ENCODE results near the gene FNDC1.
"Not testable (repeated sequence)": the region's sequence is repeated elsewhere in the genome, so short reads cannot be mapped to it uniquely, and the experiment has no call there.

The FNDC1 gene

GRCh38 chr6:159169193-159169555, at the start of gene FNDC1:
FNDC1 (plus strand) TSS chr6:159169400; CDS start chr6:159169597, 197 bp downstream.
- peak; percentile 46 to 60 for DNase-seq (ENCODE audit: low spot score in 2 of 2)

GRCh38 chr6:159119791-159120190, 49.4 kb upstream of the FNDC1 start:
- peaks cover 6% of the 10 kb centered on the region for H3K36me3 Mint-ChIP-seq

More at GRCh38 chr6:159169193-159169555, at the start of gene FNDC1:
- Mint-ChIP-seq H3K9me3 (no peaks in the 10 kb centered on the region), H3K36me3 (no peaks in the 10 kb centered on the region), H3K27me3 (peaks cover 43% of the 10 kb centered on the region), H3K4me1 (peaks cover 13% of the 10 kb centered on the region), H3K4me3 (peak within 1 kb of the TSS; percentile 73), H3K27ac (no peak within 1 kb of the TSS)
- ATAC-seq (ENCODE audit: low read depth) = peak; percentile 78

GRCh38 chr6:159121486-159121885, 47.7 kb upstream of the FNDC1 start:
- DNase-seq (ENCODE audit: low spot score in 2 of 2) (no peak), ATAC-seq (ENCODE audit: low read depth) (no peak)
- Mint-ChIP-seq H3K4me3 (no peak overlapping the region), H3K4me1 (peaks cover 46% of the 10 kb centered on the region), H3K36me3 (peaks cover 6% of the 10 kb centered on the region), H3K27me3 (no peaks in the 10 kb centered on the region), H3K9me3 (peaks cover 1% of the 10 kb centered on the region), H3K27ac (no peak overlapping the region)

More at GRCh38 chr6:159119791-159120190, 49.4 kb upstream of the FNDC1 start:
- H3K4me3 Mint-ChIP-seq = no peak overlapping the region
- DNase-seq (ENCODE audit: low spot score in 2 of 2) (no peak), ATAC-seq (ENCODE audit: low read depth) (no peak)
- H3K27ac Mint-ChIP-seq = peak overlapping the region; percentile 98
- H3K4me1 Mint-ChIP-seq = peaks cover 55% of the 10 kb centered on the region
- peaks cover 1% of the 10 kb centered on the region for H3K9me3 Mint-ChIP-seq
- no peaks in the 10 kb centered on the region for H3K27me3 Mint-ChIP-seq

GRCh38 chr6:159122453-159122852, 46.7 kb upstream of the FNDC1 start:
- ATAC-seq (ENCODE audit: low read depth) = no peak
- Mint-ChIP-seq H3K4me1 (peaks cover 43% of the 10 kb centered on the region), H3K27ac (no peak overlapping the region), H3K4me3 (no peak overlapping the region), H3K27me3 (no peaks in the 10 kb centered on the region), H3K36me3 (peaks cover 6% of the 10 kb centered on the region), H3K9me3 (peaks cover 1% of the 10 kb centered on the region)
- no peak for DNase-seq (ENCODE audit: low spot score in 2 of 2)

- not testable (repeated sequence) for H3K9me3 Mint-ChIP-seq; H3K4me3 Mint-ChIP-seq; DNase-seq (ENCODE audit: low spot score in 2 of 2); H3K27me3 Mint-ChIP-seq; H3K36me3 Mint-ChIP-seq; H3K27ac Mint-ChIP-seq; ATAC-seq (ENCODE audit: low read depth)
- peaks cover 36% of the 10 kb centered on the region for H3K4me1 Mint-ChIP-seq
Observed at GRCh38 chr6:159123831-159124230, 45.4 kb upstream of the FNDC1 start.

GRCh38 chr6:159125014-159125609, 44.1 kb upstream of the FNDC1 start:
- ATAC-seq (ENCODE audit: low read depth) (no peak), DNase-seq (ENCODE audit: low spot score in 2 of 2) (no peak)
- Mint-ChIP-seq H3K27ac (no peak overlapping the region), H3K27me3 (no peaks in the 10 kb centered on the region), H3K4me1 (peaks cover 28% of the 10 kb centered on the region), H3K4me3 (no peak overlapping the region), H3K36me3 (peaks cover 2% of the 10 kb centered on the region), H3K9me3 (no peaks in the 10 kb centered on the region)

GRCh38 chr6:159125951-159126352, 43.2 kb upstream of the FNDC1 start:
- no peak for DNase-seq (ENCODE audit: low spot score in 2 of 2)
- Mint-ChIP-seq H3K36me3 (peaks cover 2% of the 10 kb centered on the region), H3K4me1 (peaks cover 26% of the 10 kb centered on the region), H3K27ac (peak overlapping the region; percentile 74), H3K9me3 (no peaks in the 10 kb centered on the region), H3K27me3 (no peaks in the 10 kb centered on the region), H3K4me3 (no peak overlapping the region)
- no peak for ATAC-seq (ENCODE audit: low read depth)

GRCh38 chr6:159126590-159126989, 42.6 kb upstream of the FNDC1 start:
- H3K27ac Mint-ChIP-seq = peak overlapping the region; percentile 74
- no peak for DNase-seq (ENCODE audit: low spot score in 2 of 2)
- peak overlapping the region; percentile 3 for H3K4me3 Mint-ChIP-seq
- peaks cover 2% of the 10 kb centered on the region for H3K36me3 Mint-ChIP-seq
- H3K4me1 Mint-ChIP-seq = peaks cover 20% of the 10 kb centered on the region
- no peak for ATAC-seq (ENCODE audit: low read depth)
- H3K9me3 Mint-ChIP-seq = no peaks in the 10 kb centered on the region
- no peaks in the 10 kb centered on the region for H3K27me3 Mint-ChIP-seq

- DNase-seq (ENCODE audit: low spot score in 2 of 2) (no peak), ATAC-seq (ENCODE audit: low read depth) (peak; percentile 13)
- H3K4me1 Mint-ChIP-seq = peaks cover 23% of the 10 kb centered on the region
- peak overlapping the region; percentile 74 for H3K27ac Mint-ChIP-seq
- H3K4me3 Mint-ChIP-seq = no peak overlapping the region
- no peaks in the 10 kb centered on the region for H3K9me3 Mint-ChIP-seq
- H3K27me3 Mint-ChIP-seq = no peaks in the 10 kb centered on the region
- H3K36me3 Mint-ChIP-seq = peaks cover 2% of the 10 kb centered on the region
Observed at GRCh38 chr6:159127701-159128100, 41.5 kb upstream of the FNDC1 start.

GRCh38 chr6:159128978-159129377, 40.2 kb upstream of the FNDC1 start:
- ATAC-seq (ENCODE audit: low read depth) (no peak), DNase-seq (ENCODE audit: low spot score in 2 of 2) (no peak)
- H3K4me1 Mint-ChIP-seq = peaks cover 25% of the 10 kb centered on the region
- H3K4me3 Mint-ChIP-seq = no peak overlapping the region
- H3K27ac Mint-ChIP-seq = no peak overlapping the region
- no peaks in the 10 kb centered on the region for H3K36me3 Mint-ChIP-seq
- no peaks in the 10 kb centered on the region for H3K9me3 Mint-ChIP-seq
- no peaks in the 10 kb centered on the region for H3K27me3 Mint-ChIP-seq

GRCh38 chr6:159130846-159131245, 38.4 kb upstream of the FNDC1 start:
- H3K9me3 Mint-ChIP-seq = no peaks in the 10 kb centered on the region
- H3K27me3 Mint-ChIP-seq = no peaks in the 10 kb centered on the region
- H3K4me3 Mint-ChIP-seq = no peak overlapping the region
- peak overlapping the region; percentile 78 for H3K27ac Mint-ChIP-seq
- no peaks in the 10 kb centered on the region for H3K36me3 Mint-ChIP-seq
- ATAC-seq (ENCODE audit: low read depth) (no peak), DNase-seq (ENCODE audit: low spot score in 2 of 2) (no peak)
- peaks cover 28% of the 10 kb centered on the region for H3K4me1 Mint-ChIP-seq

GRCh38 chr6:159131709-159132108, 37.5 kb upstream of the FNDC1 start:
- no peaks in the 10 kb centered on the region for H3K36me3 Mint-ChIP-seq
- peaks cover 23% of the 10 kb centered on the region for H3K4me1 Mint-ChIP-seq
- DNase-seq (ENCODE audit: low spot score in 2 of 2) (no peak), ATAC-seq (ENCODE audit: low read depth) (no peak)
- H3K27ac Mint-ChIP-seq = peak overlapping the region; percentile 78
- no peaks in the 10 kb centered on the region for H3K27me3 Mint-ChIP-seq
- no peak overlapping the region for H3K4me3 Mint-ChIP-seq
- H3K9me3 Mint-ChIP-seq = no peaks in the 10 kb centered on the region

- ATAC-seq (ENCODE audit: low read depth) (no peak), DNase-seq (ENCODE audit: low spot score in 2 of 2) (no peak)
- Mint-ChIP-seq H3K4me1 (peaks cover 20% of the 10 kb centered on the region), H3K27ac (peak overlapping the region; percentile 83), H3K27me3 (no peaks in the 10 kb centered on the region), H3K9me3 (no peaks in the 10 kb centered on the region), H3K4me3 (no peak overlapping the region), H3K36me3 (no peaks in the 10 kb centered on the region)
Observed at GRCh38 chr6:159132664-159133063, 36.5 kb upstream of the FNDC1 start.

- no peaks in the 10 kb centered on the region for H3K9me3 Mint-ChIP-seq
- peak overlapping the region; percentile 83 for H3K27ac Mint-ChIP-seq
- ATAC-seq (ENCODE audit: low read depth) = peak; percentile 91
- peaks cover 3% of the 10 kb centered on the region for H3K27me3 Mint-ChIP-seq
- peak; percentile 88 to 89 for DNase-seq (ENCODE audit: low spot score in 2 of 2)
- H3K36me3 Mint-ChIP-seq = no peaks in the 10 kb centered on the region
- peak overlapping the region; percentile 43 for H3K4me3 Mint-ChIP-seq
- peaks cover 14% of the 10 kb centered on the region for H3K4me1 Mint-ChIP-seq
Observed at GRCh38 chr6:159134701-159135364, 34.4 kb upstream of the FNDC1 start.

GRCh38 chr6:159137676-159138075, 31.5 kb upstream of the FNDC1 start:
- no peak overlapping the region for H3K4me3 Mint-ChIP-seq
- H3K36me3 Mint-ChIP-seq = no peaks in the 10 kb centered on the region
- ATAC-seq (ENCODE audit: low read depth) (no peak), DNase-seq (ENCODE audit: low spot score in 2 of 2) (no peak)
- H3K4me1 Mint-ChIP-seq = peaks cover 10% of the 10 kb centered on the region
- H3K27ac Mint-ChIP-seq = no peak overlapping the region
- H3K27me3 Mint-ChIP-seq = peaks cover 3% of the 10 kb centered on the region
- H3K9me3 Mint-ChIP-seq = peaks cover 2% of the 10 kb centered on the region
